ENCODE measurements around the gene POLRMT. TPM values are rescaled to one million over a fixed set of nuclear protein-coding genes. Genes with fewer than 3 reads are reported as not detected.
A peak's percentile ranks its signal among the peaks of the same experiment; 100 is the strongest.

POLRMT gene
- total and polyA plus RNA-seq, 3 experiments from 2014 or later: 58.8 to 77.3 (median 75.2) TPM

GRCh38 chr19:591099-591958, 42.0 kb downstream of the POLRMT start:
- Histone ChIP-seq H3K4me1 (ENCODE audit: insufficient read depth, low read length) (peaks cover 16% of the 10 kb centered on the region), H3K36me3 (ENCODE audit: insufficient read depth, low read length) (no peaks in the 10 kb centered on the region), H3K27ac (ENCODE audit: low read depth, low read length) (no peak overlapping the region), H3K9me3 (ENCODE audit: low read length) (no peaks in the 10 kb centered on the region), H3K4me3 (ENCODE audit: low read length) (no peak overlapping the region), H3K27me3 (ENCODE audit: insufficient read depth, low read length, poor library complexity, severe bottlenecking) (peaks cover 20% of the 10 kb centered on the region)
- H3K4me3 Mint-ChIP-seq: peak overlapping the region in 5 of 7 donors; percentile 24 to 66 (median 33)
- no peaks in the 10 kb centered on the region for H3K36me3 Mint-ChIP-seq
- ChIA-PET CTCF (no interaction called here), POLR2A (no interaction called here)
- H3K27me3 Mint-ChIP-seq: peaks cover 10 to 28% of the 10 kb centered on the region in 2 donors
- H3K4me1 Mint-ChIP-seq: peaks cover 4 to 17% (median 5%) of the 10 kb centered on the region in 3 donors
- H3K9me3 Mint-ChIP-seq: no peaks in the 10 kb centered on the region
- no peak overlapping the region for H3K27ac Mint-ChIP-seq
- no peak for DNase-seq

- peaks cover 16% of the 10 kb centered on the region for H3K4me1 ChIP-seq (ENCODE audit: insufficient read depth, low read length)
- H3K27ac Mint-ChIP-seq: no peak overlapping the region
- H3K4me3 Mint-ChIP-seq: peak overlapping the region in 1 of 7 donors; percentile 59
- DNase-seq: no peak
- H3K4me1 Mint-ChIP-seq: peaks cover 4 to 17% (median 5%) of the 10 kb centered on the region in 3 donors
- no peaks in the 10 kb centered on the region for H3K9me3 ChIP-seq (ENCODE audit: low read length)
- H3K27me3 Mint-ChIP-seq: peaks cover 12 to 29% of the 10 kb centered on the region in 2 donors
- H3K36me3 Mint-ChIP-seq: no peaks in the 10 kb centered on the region
- ChIA-PET POLR2A (no interaction called here), CTCF (no interaction called here)
- no peak overlapping the region for H3K4me3 ChIP-seq (ENCODE audit: low read length)
- no peak overlapping the region for H3K27ac ChIP-seq (ENCODE audit: low read depth, low read length)
- no peaks in the 10 kb centered on the region for H3K36me3 ChIP-seq (ENCODE audit: insufficient read depth, low read length)
- no peaks in the 10 kb centered on the region for H3K9me3 Mint-ChIP-seq
- H3K27me3 ChIP-seq (ENCODE audit: insufficient read depth, low read length, poor library complexity, severe bottlenecking): peaks cover 20% of the 10 kb centered on the region
Observed at GRCh38 chr19:590750-591098, 42.6 kb downstream of the POLRMT start.

- H3K4me3 ChIP-seq (ENCODE audit: low read length): no peak overlapping the region
- Mint-ChIP-seq H3K4me1 (peaks cover 4 to 17% (median 5%) of the 10 kb centered on the region in 3 donors), H3K9me3 (no peaks in the 10 kb centered on the region), H3K4me3 (peak overlapping the region in 2 of 7 donors; percentile 44 to 47), H3K27ac (no peak overlapping the region), H3K27me3 (peaks cover 12 to 29% of the 10 kb centered on the region in 2 donors), H3K36me3 (no peaks in the 10 kb centered on the region)
- H3K27ac ChIP-seq (ENCODE audit: low read depth, low read length): no peak overlapping the region
- POLR2A ChIA-PET: interaction anchor here (0.8 kb wide), 1 partner anchor 70 kb away, joined by 3 read pairs; no protein-coding TSS in a partner anchor
- no peaks in the 10 kb centered on the region for H3K36me3 ChIP-seq (ENCODE audit: insufficient read depth, low read length)
- peaks cover 16% of the 10 kb centered on the region for H3K4me1 ChIP-seq (ENCODE audit: insufficient read depth, low read length)
- CTCF ChIA-PET: no interaction called here
- H3K27me3 ChIP-seq (ENCODE audit: insufficient read depth, low read length, poor library complexity, severe bottlenecking): peaks cover 20% of the 10 kb centered on the region
- no peaks in the 10 kb centered on the region for H3K9me3 ChIP-seq (ENCODE audit: low read length)
- DNase-seq: peak in 2 of 5 donors; percentile 13 to 39
Observed at GRCh38 chr19:590396-590745, 43.0 kb downstream of the POLRMT start.

GRCh38 chr19:589693-590395, 43.5 kb downstream of the POLRMT start, which contains the start of gene HCN2:
TSS of gene HCN2 (plus strand) at chr19:589881. CDS start at chr19:589946, 65 bp downstream.
- Mint-ChIP-seq H3K27me3 (peaks cover 12 to 29% of the 10 kb centered on the region in 2 donors), H3K27ac (no peak within 1 kb of the TSS), H3K36me3 (no peaks in the 10 kb centered on the region), H3K4me3 (peak within 1 kb of the TSS in 6 of 7 donors; percentile 26 to 86 (median 58)), H3K4me1 (peaks cover 4 to 17% (median 6%) of the 10 kb centered on the region in 3 donors), H3K9me3 (no peaks in the 10 kb centered on the region)
- DNase-seq: no peak
- H3K27me3 ChIP-seq (ENCODE audit: insufficient read depth, low read length, poor library complexity, severe bottlenecking): peaks cover 20% of the 10 kb centered on the region
- H3K4me3 ChIP-seq (ENCODE audit: low read length): no peak within 1 kb of the TSS
- CTCF ChIA-PET: no interaction called here
- no peaks in the 10 kb centered on the region for H3K9me3 ChIP-seq (ENCODE audit: low read length)
- no peaks in the 10 kb centered on the region for H3K36me3 ChIP-seq (ENCODE audit: insufficient read depth, low read length)
- POLR2A ChIA-PET: interaction anchor here (0.8 kb wide), 1 partner anchor 70 kb away, joined by 3 read pairs; no protein-coding TSS in a partner anchor
- H3K27ac ChIP-seq (ENCODE audit: low read depth, low read length): no peak within 1 kb of the TSS
- peaks cover 16% of the 10 kb centered on the region for H3K4me1 ChIP-seq (ENCODE audit: insufficient read depth, low read length)

- H3K4me1 Mint-ChIP-seq: peaks cover 4 to 17% (median 6%) of the 10 kb centered on the region in 3 donors
- ChIA-PET POLR2A (interaction anchor here (0.8 kb wide), 1 partner anchor 71 kb away, joined by 3 read pairs; no protein-coding TSS in a partner anchor), CTCF (interaction anchor here (1.4 kb wide), 1 partner anchor 145 kb away, joined by 3 read pairs; no protein-coding TSS in a partner anchor)
- Histone ChIP-seq H3K4me3 (ENCODE audit: low read length) (no peak overlapping the region), H3K36me3 (ENCODE audit: insufficient read depth, low read length) (no peaks in the 10 kb centered on the region), H3K4me1 (ENCODE audit: insufficient read depth, low read length) (peaks cover 16% of the 10 kb centered on the region), H3K27me3 (ENCODE audit: insufficient read depth, low read length, poor library complexity, severe bottlenecking) (peaks cover 20% of the 10 kb centered on the region), H3K9me3 (ENCODE audit: low read length) (no peaks in the 10 kb centered on the region), H3K27ac (ENCODE audit: low read depth, low read length) (no peak overlapping the region)
- DNase-seq: peak in 1 of 5 donors; percentile 28
- no peaks in the 10 kb centered on the region for H3K9me3 Mint-ChIP-seq
- peak overlapping the region in 6 of 7 donors; percentile 26 to 86 (median 58) for H3K4me3 Mint-ChIP-seq
- no peaks in the 10 kb centered on the region for H3K36me3 Mint-ChIP-seq
- peaks cover 12 to 29% of the 10 kb centered on the region in 2 donors for H3K27me3 Mint-ChIP-seq
- H3K27ac Mint-ChIP-seq: no peak overlapping the region
Observed at GRCh38 chr19:588741-589692, 44.3 kb downstream of the POLRMT start.

GRCh38 chr19:588093-588740, 45.1 kb downstream of the POLRMT start:
- Histone ChIP-seq H3K4me3 (ENCODE audit: low read length) (no peak overlapping the region), H3K9me3 (ENCODE audit: low read length) (no peaks in the 10 kb centered on the region), H3K4me1 (ENCODE audit: insufficient read depth, low read length) (peaks cover 16% of the 10 kb centered on the region), H3K27ac (ENCODE audit: low read depth, low read length) (no peak overlapping the region), H3K36me3 (ENCODE audit: insufficient read depth, low read length) (no peaks in the 10 kb centered on the region), H3K27me3 (ENCODE audit: insufficient read depth, low read length, poor library complexity, severe bottlenecking) (peaks cover 20% of the 10 kb centered on the region)
- Mint-ChIP-seq H3K27me3 (peaks cover 9 to 24% of the 10 kb centered on the region in 2 donors), H3K27ac (peak overlapping the region in 1 of 8 donors; percentile 14), H3K4me1 (peaks cover 4 to 17% (median 6%) of the 10 kb centered on the region in 3 donors), H3K9me3 (no peaks in the 10 kb centered on the region), H3K36me3 (peaks cover 0 to 4% (median 1%) of the 10 kb centered on the region in 3 donors), H3K4me3 (peak overlapping the region in 6 of 7 donors; percentile 19 to 54 (median 29))
- ChIA-PET POLR2A (no interaction called here), CTCF (interaction anchor here (1.4 kb wide), 1 partner anchor 146 kb away, joined by 3 read pairs; no protein-coding TSS in a partner anchor)
- peak; percentile 49 to 72 (median 58) for DNase-seq

- Mint-ChIP-seq H3K4me1 (peaks cover 4 to 13% (median 6%) of the 10 kb centered on the region in 3 donors), H3K4me3 (no peak overlapping the region), H3K27me3 (peaks cover 6 to 12% of the 10 kb centered on the region in 2 donors), H3K36me3 (peaks cover 0 to 15% (median 1%) of the 10 kb centered on the region in 3 donors), H3K9me3 (no peaks in the 10 kb centered on the region), H3K27ac (no peak overlapping the region)
- Histone ChIP-seq H3K9me3 (ENCODE audit: low read length) (no peaks in the 10 kb centered on the region), H3K4me3 (ENCODE audit: low read length) (no peak overlapping the region), H3K27ac (ENCODE audit: low read depth, low read length) (no peak overlapping the region), H3K36me3 (ENCODE audit: insufficient read depth, low read length) (no peaks in the 10 kb centered on the region), H3K27me3 (ENCODE audit: insufficient read depth, low read length, poor library complexity, severe bottlenecking) (peaks cover 12% of the 10 kb centered on the region), H3K4me1 (ENCODE audit: insufficient read depth, low read length) (peaks cover 16% of the 10 kb centered on the region)
- CTCF ChIA-PET: interaction anchor here (0.8 to 2.8 kb wide), 5 partner anchors 10 to 153 kb away, joined by 3 to 11 read pairs (median 6); no protein-coding TSS in a partner anchor
- no peak for DNase-seq
- POLR2A ChIA-PET: no interaction called here
Observed at GRCh38 chr19:585551-586110, 47.7 kb downstream of the POLRMT start.

All from CD8-positive, alpha-beta memory T cell (primary cell).